ENCODE measurements around the gene CERS4. TPM values are rescaled to one million over a fixed set of nuclear protein-coding genes. Genes with fewer than 3 reads are reported as not detected.
"Not testable (repeated sequence)": the region's sequence is repeated elsewhere in the genome, so short reads cannot be mapped to it uniquely, and the experiment has no call there.

CERS4 gene
- total RNA-seq, 1 donor from 2014 or later = 65.4 TPM

DNA sequence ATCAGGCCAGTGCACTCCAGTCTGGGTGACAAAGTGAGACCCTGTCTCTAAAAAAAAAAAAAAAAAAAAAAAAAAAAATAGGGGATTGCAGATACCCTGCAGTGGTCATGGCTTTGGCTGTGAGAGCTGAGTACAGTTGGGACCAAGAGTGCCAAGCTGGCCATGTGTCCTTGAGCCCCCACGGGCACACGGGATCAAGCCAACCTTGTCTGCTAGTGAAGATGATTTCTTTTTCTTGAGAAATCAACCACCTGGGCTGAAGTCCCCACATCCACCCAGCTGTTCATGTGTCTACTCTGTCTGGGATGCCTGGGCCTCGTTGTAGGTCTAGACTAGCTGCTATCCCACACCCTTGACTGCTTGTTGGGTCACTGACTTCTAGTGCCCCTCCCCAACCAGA is 34.0 kb downstream of the CERS4 start:
- DNase-seq = no peak
- H3K9me3 ChIP-seq = no peaks in the 10 kb centered on the region
- H3K36me3 ChIP-seq = no peaks in the 10 kb centered on the region

DNA sequence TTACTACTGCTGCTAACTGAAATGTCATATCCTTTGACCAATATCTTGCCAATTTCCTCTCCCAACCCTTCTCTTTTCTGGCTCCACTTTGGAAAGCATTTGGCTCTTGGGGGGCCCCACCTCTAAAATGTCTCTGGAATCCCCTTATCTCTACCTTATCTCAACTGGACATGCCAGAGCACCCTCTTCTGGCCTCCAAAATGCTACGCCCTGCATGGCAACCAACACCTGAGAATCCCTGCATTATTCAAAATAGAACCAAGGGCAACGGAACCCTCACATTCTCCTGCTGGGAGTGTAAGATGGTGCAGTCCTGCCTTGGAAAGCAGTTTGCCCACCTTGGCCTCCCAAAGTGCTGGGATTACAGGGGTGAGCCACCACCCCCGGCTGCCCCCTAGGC is 35.3 kb downstream of the CERS4 start:
- TF ChIP-seq, protein P1, sequence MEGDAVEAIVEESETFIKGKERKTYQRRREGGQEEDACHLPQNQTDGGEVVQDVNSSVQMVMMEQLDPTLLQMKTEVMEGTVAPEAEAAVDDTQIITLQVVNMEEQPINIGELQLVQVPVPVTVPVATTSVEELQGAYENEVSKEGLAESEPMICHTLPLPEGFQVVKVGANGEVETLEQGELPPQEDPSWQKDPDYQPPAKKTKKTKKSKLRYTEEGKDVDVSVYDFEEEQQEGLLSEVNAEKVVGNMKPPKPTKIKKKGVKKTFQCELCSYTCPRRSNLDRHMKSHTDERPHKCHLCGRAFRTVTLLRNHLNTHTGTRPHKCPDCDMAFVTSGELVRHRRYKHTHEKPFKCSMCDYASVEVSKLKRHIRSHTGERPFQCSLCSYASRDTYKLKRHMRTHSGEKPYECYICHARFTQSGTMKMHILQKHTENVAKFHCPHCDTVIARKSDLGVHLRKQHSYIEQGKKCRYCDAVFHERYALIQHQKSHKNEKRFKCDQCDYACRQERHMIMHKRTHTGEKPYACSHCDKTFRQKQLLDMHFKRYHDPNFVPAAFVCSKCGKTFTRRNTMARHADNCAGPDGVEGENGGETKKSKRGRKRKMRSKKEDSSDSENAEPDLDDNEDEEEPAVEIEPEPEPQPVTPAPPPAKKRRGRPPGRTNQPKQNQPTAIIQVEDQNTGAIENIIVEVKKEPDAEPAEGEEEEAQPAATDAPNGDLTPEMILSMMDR (IDR thresholded peaks at IDR 0.05) = no peak
- Histone ChIP-seq H3K4me3 (no peak overlapping the region), H3K4me1 (peaks cover 23% of the 10 kb centered on the region), H3K36me3 (no peaks in the 10 kb centered on the region), H3K27me3 (no peaks in the 10 kb centered on the region), H3K27ac (no peak overlapping the region), H3K9me3 (no peaks in the 10 kb centered on the region)
- intact Hi-C loops (cut with DNase I) = no loop called here
- no peak for ATAC-seq
- no peak for DNase-seq

More for the DNA sequence above, 34.0 kb downstream of the CERS4 start:
- ATAC-seq = no peak
- TF ChIP-seq, protein P1 (IDR thresholded peaks at IDR 0.05) = no peak
- Histone ChIP-seq H3K4me3 (no peak overlapping the region), H3K4me1 (peaks cover 23% of the 10 kb centered on the region), H3K27me3 (no peaks in the 10 kb centered on the region), H3K27ac (no peak overlapping the region)
- intact Hi-C loops (cut with DNase I) = no loop called here

DNA sequence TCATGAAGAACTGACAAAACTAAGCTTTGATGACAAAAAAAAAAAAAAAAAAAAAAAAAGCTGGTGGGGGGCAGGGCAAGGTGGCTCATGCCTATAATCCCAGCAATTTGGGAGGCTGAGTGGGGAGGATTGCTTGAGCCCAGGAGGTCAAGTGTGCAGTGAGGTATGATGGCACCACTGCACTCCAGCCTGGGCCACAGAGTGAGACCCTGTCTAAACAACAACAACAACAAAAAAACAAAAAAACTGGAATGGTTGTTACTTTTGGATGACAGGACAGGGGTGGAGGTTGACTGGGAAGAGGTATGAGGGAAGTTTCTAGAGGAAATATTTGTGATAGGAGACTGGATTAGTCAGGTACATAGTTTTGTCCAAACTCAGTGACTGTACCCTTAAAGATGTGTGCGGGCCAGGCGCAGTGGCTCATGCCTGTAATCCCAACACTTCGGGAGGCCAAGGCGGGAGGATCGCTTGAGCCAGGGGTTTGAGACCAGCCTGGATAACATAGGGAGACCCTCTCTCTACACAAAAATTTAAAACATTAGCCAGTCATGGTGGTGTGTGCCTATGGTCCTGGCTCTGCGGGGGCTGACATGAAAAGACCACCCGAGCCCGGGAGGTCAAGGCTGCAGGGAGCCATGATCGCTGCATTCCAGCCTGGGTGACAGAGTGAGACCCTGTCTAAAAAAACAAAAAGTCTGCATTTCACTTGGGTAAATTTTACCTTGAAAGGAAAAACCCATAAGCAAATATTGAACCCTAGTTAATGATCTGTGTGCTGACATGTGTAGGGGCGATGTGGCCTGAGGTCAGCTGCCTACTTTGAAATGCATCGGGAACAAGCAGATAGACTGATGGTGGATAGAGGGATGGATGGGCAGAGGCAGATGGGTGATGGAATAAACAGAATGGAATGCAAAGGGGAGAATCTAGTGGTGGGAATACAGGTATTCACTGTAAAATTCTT is 37.0 kb downstream of the CERS4 start:
- no peak for DNase-seq
- Histone ChIP-seq H3K27me3 (no peaks in the 10 kb centered on the region), H3K4me3 (no peak overlapping the region), H3K27ac (no peak overlapping the region), H3K36me3 (no peaks in the 10 kb centered on the region), H3K4me1 (peaks cover 10% of the 10 kb centered on the region), H3K9me3 (no peaks in the 10 kb centered on the region)
- TF ChIP-seq, protein P1 (IDR thresholded peaks at IDR 0.05) = no peak
- no peak for ATAC-seq
- intact Hi-C loops (cut with DNase I) = no loop called here

DNA sequence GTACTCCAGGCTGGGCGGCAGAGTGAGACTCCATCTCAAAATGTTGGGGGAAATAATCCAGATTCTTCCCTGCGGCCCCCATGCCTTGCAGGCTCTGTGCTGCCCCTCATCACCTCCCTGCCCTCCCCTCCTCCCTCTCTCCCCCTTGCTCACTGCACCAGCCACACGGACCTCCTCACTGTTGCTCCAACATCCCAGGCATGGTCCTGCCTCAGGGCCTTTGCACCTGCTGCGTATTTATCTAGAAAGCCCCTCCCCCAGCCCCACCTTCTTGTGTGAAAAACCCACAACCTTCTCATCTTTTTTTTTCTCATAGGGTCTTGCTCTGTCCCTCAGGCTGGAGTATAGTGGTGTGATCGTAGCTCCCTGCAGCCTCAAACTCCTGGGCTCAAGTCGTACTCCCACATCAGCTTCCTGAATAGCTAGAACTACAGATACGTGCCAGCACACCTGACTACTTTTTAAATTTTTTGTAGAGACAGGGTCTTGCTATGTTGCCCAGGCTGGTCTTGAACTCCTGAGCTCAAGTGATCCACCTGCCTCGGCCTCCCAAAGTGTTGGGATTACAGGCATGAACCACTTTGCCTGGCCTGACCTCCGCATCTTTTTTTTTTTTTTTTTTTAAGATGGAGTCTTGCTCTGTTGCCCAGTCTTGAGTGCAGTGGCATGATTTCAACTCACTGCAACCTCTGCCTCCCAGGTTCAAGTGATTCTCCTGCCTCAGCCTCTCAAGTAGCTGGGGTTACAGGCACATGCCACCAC is 38.1 kb downstream of the CERS4 start:
- DNase-seq; H3K9me3 ChIP-seq; H3K4me3 ChIP-seq; H3K27ac ChIP-seq; H3K27me3 ChIP-seq; H3K36me3 ChIP-seq; intact Hi-C loops (cut with DNase I); ATAC-seq; H3K4me1 ChIP-seq: not testable (repeated sequence)

DNA sequence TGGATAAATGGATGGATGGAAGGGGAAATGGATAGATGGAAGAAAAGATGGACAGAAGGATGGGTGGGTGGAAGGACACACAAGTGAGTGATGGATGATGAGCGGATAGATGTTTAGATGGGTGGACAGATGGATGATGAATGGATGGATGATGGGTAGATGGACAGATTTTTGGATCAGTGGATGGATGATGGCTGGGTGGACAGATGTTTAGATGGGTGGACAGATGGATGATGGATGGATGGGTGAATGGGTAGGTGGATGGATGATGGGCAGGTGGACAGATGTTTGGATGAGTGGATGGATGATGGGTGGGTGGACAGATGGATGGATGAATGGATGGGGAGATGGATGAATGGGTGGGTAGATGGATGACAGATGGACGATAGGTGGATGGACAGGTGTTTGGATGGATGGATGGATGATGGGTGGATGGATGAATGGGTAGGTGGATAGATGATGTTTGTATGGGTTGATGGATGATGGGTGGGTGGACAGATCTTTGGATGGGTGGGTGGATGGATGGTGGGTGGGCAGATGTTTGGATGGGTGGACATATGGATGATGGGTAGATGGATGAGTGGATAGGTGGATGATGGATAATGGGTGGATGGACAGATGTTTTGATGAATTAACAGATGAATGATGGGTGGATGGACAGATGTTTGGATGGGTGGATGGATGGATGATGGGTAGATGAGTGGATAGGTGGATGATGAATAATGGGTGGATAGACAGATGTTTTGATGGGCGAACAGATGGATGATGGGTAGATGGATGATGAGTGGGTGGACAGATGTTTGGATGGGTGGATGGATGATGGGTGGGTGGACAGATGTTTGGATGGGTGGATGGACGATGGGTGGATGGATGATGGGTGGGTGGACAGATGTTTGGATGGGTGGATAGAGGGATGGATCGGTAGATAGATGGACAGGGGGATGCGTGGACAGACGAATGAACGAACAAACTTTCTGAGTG is 39.5 kb downstream of the CERS4 start:
- Histone ChIP-seq H3K36me3 (no peaks in the 10 kb centered on the region), H3K9me3 (no peaks in the 10 kb centered on the region), H3K4me3 (no peak overlapping the region), H3K27ac (no peak overlapping the region), H3K4me1 (no peaks in the 10 kb centered on the region), H3K27me3 (no peaks in the 10 kb centered on the region)
- DNase-seq = no peak
- TF ChIP-seq, protein P1 (IDR thresholded peaks at IDR 0.05) = no peak
- intact Hi-C loops (cut with DNase I) = no loop called here
- ATAC-seq = no peak

Measured in upper lobe of right lung (tissue), 1 donor.